TTC549 (cell line): ENCODE results near the gene MUC3A.
"Not testable (repeated sequence)": the region's sequence is repeated elsewhere in the genome, so short reads cannot be mapped to it uniquely, and the experiment has no call there.

ENCODE experiments used
- FAIRE-seq: peaks from 2 replicates; lab custom pipeline; 2012; peaks lifted over from hg19 to GRCh38; lab: Jason Lieb, UNC

The MUC3A gene, protein sequence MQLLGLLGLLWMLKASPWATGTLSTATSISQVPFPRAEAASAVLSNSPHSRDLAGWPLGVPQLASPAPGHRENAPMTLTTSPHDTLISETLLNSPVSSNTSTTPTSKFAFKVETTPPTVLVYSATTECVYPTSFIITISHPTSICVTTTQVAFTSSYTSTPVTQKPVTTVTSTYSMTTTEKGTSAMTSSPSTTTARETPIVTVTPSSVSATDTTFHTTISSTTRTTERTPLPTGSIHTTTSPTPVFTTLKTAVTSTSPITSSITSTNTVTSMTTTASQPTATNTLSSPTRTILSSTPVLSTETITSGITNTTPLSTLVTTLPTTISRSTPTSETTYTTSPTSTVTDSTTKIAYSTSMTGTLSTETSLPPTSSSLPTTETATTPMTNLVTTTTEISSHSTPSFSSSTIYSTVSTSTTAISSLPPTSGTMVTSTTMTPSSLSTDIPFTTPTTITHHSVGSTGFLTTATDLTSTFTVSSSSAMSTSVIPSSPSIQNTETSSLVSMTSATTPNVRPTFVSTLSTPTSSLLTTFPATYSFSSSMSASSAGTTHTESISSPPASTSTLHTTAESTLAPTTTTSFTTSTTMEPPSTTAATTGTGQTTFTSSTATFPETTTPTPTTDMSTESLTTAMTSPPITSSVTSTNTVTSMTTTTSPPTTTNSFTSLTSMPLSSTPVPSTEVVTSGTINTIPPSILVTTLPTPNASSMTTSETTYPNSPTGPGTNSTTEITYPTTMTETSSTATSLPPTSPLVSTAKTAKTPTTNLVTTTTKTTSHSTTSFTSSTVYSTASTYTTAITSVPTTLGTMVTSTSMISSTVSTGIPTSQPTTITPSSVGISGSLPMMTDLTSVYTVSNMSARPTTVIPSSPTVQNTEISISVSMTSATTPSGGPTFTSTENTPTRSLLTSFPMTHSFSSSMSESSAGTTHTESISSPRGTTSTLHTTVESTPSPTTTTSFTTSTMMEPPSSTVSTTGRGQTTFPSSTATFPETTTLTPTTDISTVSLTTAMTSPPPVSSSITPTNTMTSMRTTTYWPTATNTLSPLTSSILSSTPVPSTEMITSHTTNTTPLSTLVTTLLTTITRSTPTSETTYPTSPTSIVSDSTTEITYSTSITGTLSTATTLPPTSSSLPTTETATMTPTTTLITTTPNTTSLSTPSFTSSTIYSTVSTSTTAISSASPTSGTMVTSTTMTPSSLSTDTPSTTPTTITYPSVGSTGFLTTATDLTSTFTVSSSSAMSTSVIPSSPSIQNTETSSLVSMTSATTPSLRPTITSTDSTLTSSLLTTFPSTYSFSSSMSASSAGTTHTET (N-terminal part only)

DNA sequence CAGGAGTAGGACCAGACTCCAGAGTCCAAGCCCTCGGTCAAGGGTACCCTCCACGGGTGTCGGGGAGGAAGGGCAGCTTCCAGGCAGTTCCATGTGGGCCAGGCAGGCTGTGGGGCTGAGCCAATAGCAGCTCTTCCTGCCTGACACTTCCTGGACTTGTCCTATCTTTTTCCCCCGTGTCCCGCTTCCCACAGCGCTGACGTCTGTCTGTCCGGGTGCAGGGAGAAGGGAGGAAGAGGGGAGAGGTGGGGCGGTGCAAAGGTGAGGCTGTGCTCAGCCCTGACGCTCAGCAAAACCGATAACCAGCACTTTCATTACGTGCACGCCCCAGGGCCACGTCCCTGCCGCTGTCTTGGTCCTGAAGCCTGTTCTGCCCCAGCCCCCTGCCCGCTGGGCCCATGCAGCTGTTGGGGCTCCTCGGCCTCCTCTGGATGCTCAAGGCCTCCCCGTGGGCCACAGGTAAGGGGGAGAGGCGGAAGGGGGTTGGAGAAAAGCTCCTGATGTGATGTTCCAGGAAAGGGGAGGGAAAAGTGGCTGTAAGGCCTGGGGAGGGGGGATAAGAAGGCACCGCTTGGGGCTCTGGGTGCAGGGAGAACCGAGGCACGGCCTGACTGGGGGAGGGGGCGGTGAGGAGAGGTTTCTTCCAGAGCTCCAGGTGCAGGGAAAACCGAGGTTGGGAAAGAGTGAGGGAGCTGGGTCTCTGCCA is at the start of gene MUC3A:
Gene MUC3A (plus strand): TSS at position 308 of the 706 bp plus-strand sequence. CDS start 91 bp downstream, at position 399.
- FAIRE-seq = no peak

DNA sequence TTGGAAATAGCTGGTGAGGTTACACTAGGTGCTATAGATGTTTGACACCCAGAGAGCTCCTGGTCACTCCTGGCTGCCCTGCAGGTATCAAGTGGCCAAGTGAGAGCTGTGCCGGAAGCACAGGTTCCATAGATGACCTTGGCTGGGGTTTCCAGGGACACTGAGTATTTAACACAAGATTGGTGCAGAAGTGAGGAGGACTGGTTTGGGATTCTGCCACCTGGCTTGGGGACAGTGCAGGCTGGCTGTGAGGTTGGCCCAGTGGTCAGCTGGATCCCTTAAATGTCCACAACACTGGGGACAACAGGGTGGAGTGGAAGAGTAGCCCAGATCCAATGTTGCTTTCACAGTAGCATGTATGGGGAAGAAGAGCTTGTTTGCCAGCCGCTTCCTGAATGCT is 48.4 kb upstream of the MUC3A start:
- no peak for FAIRE-seq

DNA sequence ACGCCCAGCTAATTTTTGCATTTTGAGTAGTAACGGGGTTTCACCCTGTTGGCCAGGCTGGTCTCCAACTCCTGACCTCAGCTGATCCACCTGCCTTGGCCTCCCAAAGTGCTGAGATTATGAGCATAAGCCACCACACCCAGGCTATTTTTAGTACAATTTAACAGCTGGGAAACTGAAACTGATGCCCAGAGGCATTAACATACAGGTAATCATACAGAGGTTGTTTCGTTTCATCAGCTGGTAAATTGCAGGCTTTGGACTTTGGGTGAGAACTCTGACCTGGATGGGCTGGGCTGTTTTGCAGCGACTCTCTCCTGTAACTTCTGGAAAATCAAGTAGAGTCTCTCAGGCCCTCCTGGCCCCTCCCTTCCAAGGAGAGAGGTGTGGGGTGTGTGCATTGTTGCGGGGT is 47.4 kb upstream of the MUC3A start:
- no peak for FAIRE-seq

DNA sequence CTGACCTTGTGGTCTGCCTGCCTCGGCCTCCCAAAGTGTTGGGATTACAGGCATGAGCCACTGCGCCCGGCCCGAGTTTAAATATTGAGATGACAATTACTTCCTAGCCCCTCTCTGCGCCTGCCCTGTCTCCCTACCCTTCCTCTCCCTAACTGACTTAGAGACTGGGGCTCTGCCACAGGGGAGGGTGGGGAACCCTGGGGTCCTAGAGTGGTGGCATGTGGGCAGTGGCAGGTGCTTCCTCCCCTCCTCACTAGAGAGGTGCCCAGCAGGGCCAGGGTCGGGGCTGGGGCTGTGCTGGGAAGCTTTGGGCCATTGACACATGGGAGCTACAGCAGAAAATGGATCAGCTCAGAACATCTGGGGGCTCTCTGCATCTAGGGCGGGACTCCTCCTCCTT is 46.7 kb upstream of the MUC3A start:
- FAIRE-seq = no peak

DNA sequence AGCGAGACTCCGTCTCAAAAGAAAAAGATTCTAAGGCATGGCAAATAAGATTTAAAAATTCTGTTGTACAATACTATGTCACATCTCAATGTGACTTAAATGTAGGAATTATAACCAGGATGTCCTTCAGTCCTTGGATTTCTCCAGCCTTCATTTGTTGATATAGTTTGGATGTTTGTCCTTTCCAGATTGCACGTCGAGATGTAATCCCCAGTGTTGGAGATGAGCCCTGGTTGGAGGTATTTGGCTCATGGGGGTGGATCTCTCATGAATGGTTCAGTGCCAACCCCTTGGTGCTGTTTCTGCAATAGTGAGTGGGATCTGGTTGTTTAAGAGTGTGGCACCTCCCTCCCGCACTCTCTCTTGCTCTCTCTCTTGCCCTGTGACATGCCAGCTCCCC is 40.8 kb upstream of the MUC3A start:
- no peak for FAIRE-seq

DNA sequence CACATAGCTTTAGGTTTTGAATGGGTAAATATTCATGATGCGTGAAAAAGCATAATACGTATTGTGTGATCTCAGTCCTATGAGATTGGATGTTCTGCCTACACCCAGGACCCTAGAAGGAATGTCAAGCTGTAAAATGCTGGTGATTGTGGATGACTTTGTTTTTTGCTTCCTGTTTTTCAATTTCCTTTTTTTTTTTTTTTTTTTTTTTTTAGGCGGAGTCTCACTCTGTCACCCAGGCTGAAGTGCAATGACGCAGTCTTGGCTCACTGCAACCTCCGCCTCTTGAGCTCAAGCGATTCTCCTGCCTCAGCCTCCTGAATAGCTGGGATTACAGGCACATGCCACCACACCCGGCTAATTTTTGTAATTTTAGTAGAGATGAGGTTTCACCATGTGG is 38.9 kb upstream of the MUC3A start:
- not testable (repeated sequence) for FAIRE-seq

DNA sequence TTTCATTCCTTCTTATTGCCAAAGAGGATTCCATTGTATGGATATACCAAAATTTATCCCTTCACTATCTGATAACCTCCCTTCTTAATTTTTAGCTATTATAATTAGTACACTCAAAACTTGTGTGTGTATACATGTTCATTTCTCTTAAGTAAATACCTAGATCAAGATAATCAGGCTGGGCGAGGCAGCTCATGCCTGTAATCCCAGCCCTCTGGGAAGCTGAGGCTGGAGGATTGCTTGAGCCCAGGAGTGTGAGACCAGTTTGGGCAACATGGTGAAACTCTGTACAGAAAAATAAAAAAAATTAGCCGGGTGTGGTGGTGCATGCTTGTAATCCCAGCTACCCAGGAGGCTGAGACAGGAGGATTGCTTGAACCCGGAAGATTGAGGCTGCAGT is 37.9 kb upstream of the MUC3A start:
- no peak for FAIRE-seq

DNA sequence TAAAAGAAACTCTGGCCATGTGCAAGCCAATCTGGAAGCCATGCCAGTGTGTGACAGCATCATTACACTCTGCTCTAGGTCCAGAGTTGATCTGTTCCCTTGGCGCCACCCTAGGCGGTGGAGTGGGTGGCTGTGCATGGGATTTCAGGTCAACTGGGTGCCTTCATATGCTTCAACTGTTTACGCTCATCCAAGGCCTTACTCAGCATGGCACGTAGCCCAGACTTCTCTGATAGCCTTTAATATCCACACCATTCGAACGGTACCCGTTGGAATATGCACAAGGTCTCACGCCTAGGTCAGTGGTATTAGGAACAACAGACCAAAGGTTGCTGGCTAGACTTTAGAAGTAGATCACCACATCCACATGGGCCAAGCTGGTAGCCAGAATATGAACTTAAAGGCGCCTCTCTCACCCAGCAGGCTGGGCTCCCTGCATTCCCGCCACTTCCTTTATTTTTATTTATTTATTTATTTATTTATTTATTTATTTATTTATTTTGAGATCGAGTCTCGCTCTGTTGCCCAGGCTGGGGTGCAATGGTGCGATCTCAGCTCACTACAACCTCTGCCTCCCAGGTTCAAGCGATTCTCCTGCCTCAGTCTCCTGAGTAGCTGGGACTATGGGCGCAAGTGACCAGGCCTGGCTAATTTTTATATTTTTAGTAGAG is 35.0 kb upstream of the MUC3A start:
- FAIRE-seq = no peak

DNA sequence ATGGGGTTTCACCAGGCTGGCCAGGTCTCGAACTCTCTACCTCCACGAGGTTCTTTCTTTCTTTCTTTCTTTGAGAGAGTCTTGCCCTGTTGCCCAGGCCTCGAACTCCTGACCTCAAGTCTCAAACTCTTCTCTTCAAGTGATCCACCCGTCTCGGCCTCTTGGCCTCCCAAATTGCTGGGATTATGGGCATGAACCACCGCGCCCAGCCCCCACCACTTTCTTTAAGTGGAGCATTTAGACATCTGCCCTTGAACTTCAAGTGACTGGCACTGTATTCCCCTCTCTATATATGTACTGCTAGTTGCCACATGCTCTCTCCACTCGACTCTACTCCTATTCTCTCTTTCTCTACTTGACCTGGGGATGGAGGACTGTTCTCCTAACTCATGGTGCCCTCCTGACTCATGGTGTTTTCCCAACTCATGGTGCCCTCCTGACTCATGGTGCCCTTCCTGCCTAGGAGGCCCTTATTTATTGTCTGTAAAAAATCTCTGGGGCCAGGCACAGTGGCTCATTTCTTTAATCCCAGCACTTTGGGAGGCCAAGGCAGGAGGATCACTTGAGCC is 34.4 kb upstream of the MUC3A start:
- no peak for FAIRE-seq

DNA sequence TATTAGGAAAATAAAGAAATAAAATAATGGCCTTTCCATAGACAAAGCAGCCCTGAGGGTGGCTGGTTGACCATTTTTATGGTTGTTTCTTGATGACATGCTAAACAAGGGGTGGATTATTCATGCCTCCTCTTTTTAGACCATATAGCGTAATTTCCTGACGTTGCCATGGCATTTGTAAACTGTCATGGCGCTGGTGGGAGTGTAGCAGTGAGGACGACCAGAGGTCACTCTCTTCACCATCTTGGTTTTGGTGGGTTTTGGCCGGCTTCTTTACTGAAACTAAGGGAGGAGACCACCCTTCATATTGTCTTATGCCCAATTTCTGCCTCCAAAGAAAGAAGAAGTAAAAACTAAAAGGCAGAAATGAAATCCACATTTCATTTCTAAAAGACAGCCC is 30.0 kb upstream of the MUC3A start:
- FAIRE-seq = not testable (repeated sequence)

DNA sequence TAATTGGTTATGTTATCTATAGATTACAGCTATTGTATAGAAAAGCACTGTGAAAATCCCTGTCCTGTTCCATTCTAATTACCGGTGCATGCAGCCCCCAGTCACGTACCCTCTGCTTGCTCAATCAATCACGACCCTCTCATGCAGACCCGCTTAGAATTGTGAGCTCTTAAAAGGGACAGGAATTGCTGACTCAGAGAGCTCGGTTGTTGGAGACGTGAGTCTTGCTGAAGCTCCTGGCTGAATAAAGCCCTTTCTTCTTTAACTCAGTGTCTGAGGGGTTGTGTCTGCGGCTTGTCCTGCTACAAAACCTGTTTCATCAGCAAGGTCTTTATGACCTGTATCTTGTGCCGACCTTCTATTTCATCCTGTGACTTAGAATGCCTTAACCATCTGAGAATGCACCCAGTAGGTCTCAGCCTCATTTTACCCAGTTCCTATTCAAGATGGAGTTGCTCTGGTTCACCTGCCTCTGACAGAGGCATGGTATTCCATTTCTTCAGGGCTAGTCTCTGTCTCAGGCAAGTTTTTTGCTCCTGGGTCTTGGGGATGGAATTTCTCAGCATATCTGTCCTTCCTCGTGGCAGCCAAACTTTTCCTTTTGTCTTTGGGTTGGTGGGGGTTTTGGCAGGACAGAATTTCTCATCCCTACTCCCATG is 29.4 kb upstream of the MUC3A start:
- not testable (repeated sequence) for FAIRE-seq

DNA sequence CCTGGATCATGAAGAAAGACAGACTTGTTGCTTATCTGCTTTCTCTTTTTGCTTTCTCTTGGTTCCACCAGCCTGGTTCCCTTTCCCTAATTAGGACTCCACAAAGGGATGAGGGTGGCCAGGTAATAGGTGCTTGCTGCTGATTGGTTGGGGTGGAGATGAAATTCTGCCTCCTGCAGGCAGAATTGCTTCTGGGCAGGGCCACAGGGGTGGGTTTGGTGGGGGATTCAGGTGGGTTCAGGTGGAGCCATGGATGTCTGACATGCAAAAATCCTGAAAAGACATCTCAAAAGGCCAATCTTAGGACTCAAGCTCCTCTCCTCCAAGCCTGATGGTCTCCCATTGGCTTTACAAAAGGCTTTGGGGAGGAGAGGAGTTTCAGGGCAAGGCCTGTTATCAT is 28.3 kb upstream of the MUC3A start:
- no peak for FAIRE-seq

DNA sequence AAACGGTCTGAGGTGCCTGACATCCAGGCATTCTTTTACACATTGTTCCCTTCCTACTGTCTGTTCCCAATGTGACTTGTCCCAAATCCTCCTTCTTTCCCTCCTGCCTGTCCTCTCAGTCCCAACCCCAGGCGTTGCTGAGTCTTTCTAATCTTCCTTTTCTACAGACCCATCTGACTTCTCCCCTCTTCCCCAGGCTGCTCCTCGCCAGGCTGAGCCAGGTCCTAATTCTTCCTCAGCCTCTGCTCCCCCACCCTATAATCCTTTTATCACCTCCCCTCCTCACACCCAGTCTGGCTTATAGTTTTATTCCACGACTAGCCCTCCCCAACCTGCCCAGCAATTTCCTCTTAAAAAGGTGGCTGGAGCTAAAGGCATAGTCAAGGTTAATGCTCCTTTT is 25.7 kb upstream of the MUC3A start:
- not testable (repeated sequence) for FAIRE-seq

DNA sequence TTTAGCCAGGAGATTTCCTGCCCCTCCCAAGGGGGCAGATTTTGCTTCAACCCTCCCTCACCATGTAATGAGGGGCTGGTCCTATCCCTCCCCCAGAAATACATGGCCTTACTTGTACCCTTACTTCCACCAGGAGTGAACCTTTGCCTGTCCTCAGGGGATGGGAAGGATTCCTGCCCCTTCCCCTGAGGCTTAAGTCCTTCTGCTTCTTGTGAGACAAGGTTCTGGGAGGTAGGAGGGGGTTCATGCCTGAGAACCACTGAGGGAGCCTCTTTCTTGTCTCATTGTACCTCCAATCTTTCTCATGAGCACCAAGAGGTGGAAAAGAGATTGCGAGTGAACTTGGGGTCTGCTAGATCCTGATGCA is 19.5 kb upstream of the MUC3A start:
- FAIRE-seq = no peak

DNA sequence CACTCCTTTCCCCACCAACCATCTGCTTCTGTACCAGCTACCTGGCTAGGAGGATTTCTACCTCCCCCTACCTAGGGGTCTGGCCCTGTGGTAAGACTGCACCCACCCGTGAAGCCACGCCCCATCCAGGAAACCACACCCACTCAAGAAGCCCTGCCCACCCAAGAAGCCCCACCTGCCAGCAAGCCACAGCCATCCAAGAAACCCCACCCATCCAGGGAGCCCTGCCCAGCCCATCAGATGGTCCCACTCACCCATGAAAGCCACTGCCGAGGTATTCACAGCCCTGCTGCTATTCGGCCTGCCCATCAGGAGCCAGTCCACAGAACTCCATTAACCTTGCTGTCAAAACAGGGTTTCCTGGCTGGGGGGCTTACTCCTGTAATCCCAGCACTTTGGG is 15.6 kb upstream of the MUC3A start:
- no peak for FAIRE-seq

DNA sequence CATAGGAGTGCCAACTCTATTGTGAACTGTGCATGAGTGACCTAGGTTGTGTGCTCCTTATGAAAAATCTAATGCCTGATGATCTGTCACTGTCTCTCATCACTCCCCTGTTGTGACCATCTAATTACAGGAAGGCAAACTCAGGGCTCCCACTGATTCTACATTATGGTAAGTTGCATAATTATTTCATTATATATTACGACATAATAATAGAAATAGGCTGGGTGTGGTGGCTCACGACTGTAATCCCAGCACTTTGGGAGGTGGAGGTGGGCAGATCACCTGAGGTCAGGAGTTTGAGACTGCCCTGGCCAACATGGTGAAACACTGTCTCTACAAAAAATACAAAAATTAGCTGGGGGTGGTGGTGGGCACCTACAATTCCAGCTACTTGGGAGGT is 14.0 kb upstream of the MUC3A start:
- not testable (repeated sequence) for FAIRE-seq

DNA sequence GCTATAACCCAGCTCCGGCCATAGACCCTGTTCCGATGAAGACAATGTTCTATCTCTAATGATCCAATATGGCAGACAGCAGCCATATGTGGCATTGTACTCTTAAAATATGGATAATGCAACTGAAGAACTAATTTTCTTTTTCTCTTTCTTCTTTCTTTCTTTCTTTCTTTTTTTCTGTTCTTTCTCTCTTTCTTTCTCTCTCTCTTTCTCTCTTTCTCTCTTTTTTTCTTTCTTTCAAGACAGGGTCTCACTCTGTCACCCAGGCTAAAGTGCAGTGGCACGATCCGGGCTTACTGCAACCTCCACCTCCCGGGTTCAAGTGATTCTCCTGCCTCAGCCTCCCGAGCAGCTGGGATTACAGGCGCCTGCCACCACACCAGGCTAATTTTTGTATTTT is 13.2 kb upstream of the MUC3A start:
- FAIRE-seq = not testable (repeated sequence)

DNA sequence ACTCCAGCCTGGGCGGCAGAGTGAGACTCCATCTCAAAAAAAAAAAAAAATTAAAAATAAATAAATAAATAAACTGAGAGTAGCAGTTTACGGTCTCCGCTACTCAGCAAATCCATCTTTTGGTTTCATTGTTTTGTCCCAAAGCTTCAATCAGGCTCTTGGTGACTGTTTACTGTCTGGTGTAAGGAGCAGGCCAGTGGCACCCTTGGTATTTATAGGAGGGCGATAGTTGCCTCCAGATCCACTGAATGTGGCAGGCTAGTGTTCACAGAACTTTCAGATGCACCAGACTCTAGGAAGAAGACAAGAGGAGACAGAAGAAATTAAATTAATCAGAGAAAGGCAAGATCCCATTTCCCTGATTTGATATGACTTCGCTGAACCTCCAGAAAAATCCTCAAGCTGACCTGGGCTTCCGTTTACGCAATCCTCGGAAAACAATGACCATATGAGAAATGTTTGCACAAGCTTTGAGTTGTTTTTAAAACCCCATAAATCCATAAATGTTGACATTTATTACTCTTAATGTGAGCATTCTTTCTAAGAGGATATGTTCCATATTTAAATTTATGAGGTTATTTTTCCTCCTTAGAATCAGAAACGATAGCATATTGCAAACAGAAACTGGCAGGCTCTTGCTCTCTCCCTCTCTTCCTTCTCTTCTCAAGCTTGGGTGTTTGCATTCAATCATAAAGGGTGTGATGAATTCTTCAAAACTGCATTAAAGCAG is 7.1 kb upstream of the MUC3A start:
- FAIRE-seq = no peak

DNA sequence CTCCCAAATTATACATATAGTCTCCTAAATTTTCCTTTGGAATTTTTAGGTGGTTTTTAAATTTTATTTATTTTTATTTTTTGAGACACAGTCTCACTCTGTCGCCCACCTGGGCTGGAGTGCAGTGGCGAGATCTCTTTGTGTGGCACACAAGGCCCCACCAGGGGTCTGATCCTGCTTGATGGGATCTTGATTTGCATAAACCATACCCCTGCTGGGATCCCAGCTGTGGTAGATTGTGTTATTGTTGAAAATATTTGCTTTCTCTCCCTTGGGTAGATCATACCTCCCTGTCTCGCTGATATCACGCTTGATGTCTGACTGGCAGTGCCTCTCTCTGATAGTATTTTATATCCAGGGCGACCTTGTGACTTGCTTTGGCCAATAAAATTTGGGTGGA is 5.6 kb upstream of the MUC3A start:
- FAIRE-seq = no peak

DNA sequence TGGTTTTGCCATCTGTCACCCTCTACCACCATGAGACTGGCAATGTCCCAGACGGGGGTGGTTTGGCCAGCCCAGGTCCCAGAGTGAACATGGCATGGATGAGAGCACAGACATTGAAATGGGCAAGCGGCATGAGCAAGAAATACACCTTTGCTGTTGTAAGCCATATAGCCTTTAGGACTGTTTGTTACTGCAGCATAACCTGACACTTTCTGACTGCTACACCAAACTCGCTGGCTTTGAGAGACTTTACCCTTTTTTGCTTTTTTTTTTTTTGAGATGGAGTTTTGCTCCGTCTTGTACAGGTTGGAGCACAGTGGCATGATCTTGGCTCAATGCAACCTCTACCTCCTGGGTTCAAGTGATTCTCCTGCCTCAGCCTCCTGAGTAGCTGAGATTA is 5.2 kb upstream of the MUC3A start:
- no peak for FAIRE-seq
